Measurements from ENCODE around the gene IGFBP7.

IGFBP7 gene

GRCh38 chr4:57117491-57117890, 7.3 kb upstream of the IGFBP7 start:
- H3K4me3 ChIP-seq (replicated peaks; ENCODE audit: low read depth, low read length): no peak overlapping the region
- no peaks in the 10 kb centered on the region for H3K27me3 ChIP-seq (replicated peaks; ENCODE audit: control insufficient read depth, insufficient read depth, low read length)
- no peaks in the 10 kb centered on the region for H3K36me3 ChIP-seq (ENCODE audit: control insufficient read depth, insufficient read depth, low read length)
- DNase-seq (ENCODE audit: extremely low read depth, insufficient read length): no peak
- TF ChIP-seq CTCF (IDR thresholded peaks at IDR 0.05; ENCODE audit: insufficient read depth, low read length, poor library complexity, severe bottlenecking): no peak

GRCh38 chr4:57116245-57116644, 6.1 kb upstream of the IGFBP7 start:
- H3K4me3 ChIP-seq (replicated peaks; ENCODE audit: low read depth, low read length): no peak overlapping the region
- TF ChIP-seq CTCF (IDR thresholded peaks at IDR 0.05; ENCODE audit: insufficient read depth, low read length, poor library complexity, severe bottlenecking): no peak

GRCh38 chr4:57114973-57115372, 4.8 kb upstream of the IGFBP7 start:
- DNase-seq (ENCODE audit: extremely low read depth, insufficient read length): no peak
- no peak overlapping the region for H3K4me3 ChIP-seq (replicated peaks; ENCODE audit: low read depth, low read length)
- no peak for TF ChIP-seq CTCF (IDR thresholded peaks at IDR 0.05; ENCODE audit: insufficient read depth, low read length, poor library complexity, severe bottlenecking)
- no peaks in the 10 kb centered on the region for H3K36me3 ChIP-seq (ENCODE audit: control insufficient read depth, insufficient read depth, low read length)
- H3K27me3 ChIP-seq (replicated peaks; ENCODE audit: control insufficient read depth, insufficient read depth, low read length): peaks cover 1% of the 10 kb centered on the region; the same call in 1 of the 2 replicates

More at GRCh38 chr4:57116245-57116644, 6.1 kb upstream of the IGFBP7 start:
- Histone ChIP-seq H3K36me3 (ENCODE audit: control insufficient read depth, insufficient read depth, low read length) (no peaks in the 10 kb centered on the region), H3K27me3 (replicated peaks; ENCODE audit: control insufficient read depth, insufficient read depth, low read length) (no peaks in the 10 kb centered on the region; the same call in 1 of the 2 replicates)
- DNase-seq (ENCODE audit: extremely low read depth, insufficient read length): no peak

GRCh38 chr4:57113870-57114269, 3.7 kb upstream of the IGFBP7 start:
- Histone ChIP-seq H3K4me3 (replicated peaks; ENCODE audit: low read depth, low read length) (no peak overlapping the region), H3K36me3 (ENCODE audit: control insufficient read depth, insufficient read depth, low read length) (no peaks in the 10 kb centered on the region), H3K27me3 (replicated peaks; ENCODE audit: control insufficient read depth, insufficient read depth, low read length) (peaks cover 1% of the 10 kb centered on the region; the same call in 1 of the 2 replicates)
- DNase-seq (ENCODE audit: extremely low read depth, insufficient read length): no peak
- TF ChIP-seq CTCF (IDR thresholded peaks at IDR 0.05; ENCODE audit: insufficient read depth, low read length, poor library complexity, severe bottlenecking): no peak

GRCh38 chr4:57110640-57111511, 691 bp upstream of the IGFBP7 start:
- peak; percentile 12 for DNase-seq (ENCODE audit: extremely low read depth, insufficient read length)
- H3K27me3 ChIP-seq (replicated peaks; ENCODE audit: control insufficient read depth, insufficient read depth, low read length): peaks cover 1% of the 10 kb centered on the region; the same call in 1 of the 2 replicates

More at GRCh38 chr4:57110640-57111511, 691 bp upstream of the IGFBP7 start:
- H3K36me3 ChIP-seq (ENCODE audit: control insufficient read depth, insufficient read depth, low read length): no peaks in the 10 kb centered on the region
- TF ChIP-seq CTCF (IDR thresholded peaks at IDR 0.05; ENCODE audit: insufficient read depth, low read length, poor library complexity, severe bottlenecking): no peak
- H3K4me3 ChIP-seq (replicated peaks; ENCODE audit: low read depth, low read length): peak overlapping the region; percentile 43
